Peyer's patch (tissue), 4 donors: Measurements from ENCODE around the gene XKRX.

Source experiments
- POLR2A ChIP-seq, 2 donors: fragments of 450-650 bp; IDR thresholded peaks; one replicate each; pipeline ENCODE4 v1.5.1; 2017; ENCODE audit warnings: antibody characterized with exemption in 2 of 2, mild to moderate bottlenecking in 2 of 2, moderate library complexity in 2 of 2
- TF ChIP-seq, protein P1 (sequence below), 6 experiments: fragments of 450-650 bp in 4 of 6; fragments of 200-600 bp in 2 of 6; sonication (generic) in 1 of 6; IDR thresholded peaks; one replicate each; pipeline ENCODE4 v1.5.1; 2017 to 2019; ENCODE audit warnings: antibody characterized with exemption in 6 of 6, mild to moderate bottlenecking in 3 of 6, moderate library complexity in 1 of 6

GRCh38 chrX:100969408-100969807 lies 40.7 kb upstream of the XKRX start, which contains the start of gene ARL13A:
- TF ChIP-seq POLR2A (IDR thresholded peaks at IDR 0.05): no peak
- TF ChIP-seq, protein P1, sequence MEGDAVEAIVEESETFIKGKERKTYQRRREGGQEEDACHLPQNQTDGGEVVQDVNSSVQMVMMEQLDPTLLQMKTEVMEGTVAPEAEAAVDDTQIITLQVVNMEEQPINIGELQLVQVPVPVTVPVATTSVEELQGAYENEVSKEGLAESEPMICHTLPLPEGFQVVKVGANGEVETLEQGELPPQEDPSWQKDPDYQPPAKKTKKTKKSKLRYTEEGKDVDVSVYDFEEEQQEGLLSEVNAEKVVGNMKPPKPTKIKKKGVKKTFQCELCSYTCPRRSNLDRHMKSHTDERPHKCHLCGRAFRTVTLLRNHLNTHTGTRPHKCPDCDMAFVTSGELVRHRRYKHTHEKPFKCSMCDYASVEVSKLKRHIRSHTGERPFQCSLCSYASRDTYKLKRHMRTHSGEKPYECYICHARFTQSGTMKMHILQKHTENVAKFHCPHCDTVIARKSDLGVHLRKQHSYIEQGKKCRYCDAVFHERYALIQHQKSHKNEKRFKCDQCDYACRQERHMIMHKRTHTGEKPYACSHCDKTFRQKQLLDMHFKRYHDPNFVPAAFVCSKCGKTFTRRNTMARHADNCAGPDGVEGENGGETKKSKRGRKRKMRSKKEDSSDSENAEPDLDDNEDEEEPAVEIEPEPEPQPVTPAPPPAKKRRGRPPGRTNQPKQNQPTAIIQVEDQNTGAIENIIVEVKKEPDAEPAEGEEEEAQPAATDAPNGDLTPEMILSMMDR (IDR thresholded peaks at IDR 0.05): no peak
